Measurements from ENCODE around the gene OR10H5. TPM values are rescaled to one million over a fixed set of nuclear protein-coding genes. Genes with fewer than 3 reads are reported as not detected.
"Not testable (repeated sequence)": the region's sequence is repeated elsewhere in the genome, so short reads cannot be mapped to it uniquely, and the experiment has no call there.

Gene OR10H5
- total and polyA plus RNA-seq, 2 experiments from 2014 or later, result not detected

DNA sequence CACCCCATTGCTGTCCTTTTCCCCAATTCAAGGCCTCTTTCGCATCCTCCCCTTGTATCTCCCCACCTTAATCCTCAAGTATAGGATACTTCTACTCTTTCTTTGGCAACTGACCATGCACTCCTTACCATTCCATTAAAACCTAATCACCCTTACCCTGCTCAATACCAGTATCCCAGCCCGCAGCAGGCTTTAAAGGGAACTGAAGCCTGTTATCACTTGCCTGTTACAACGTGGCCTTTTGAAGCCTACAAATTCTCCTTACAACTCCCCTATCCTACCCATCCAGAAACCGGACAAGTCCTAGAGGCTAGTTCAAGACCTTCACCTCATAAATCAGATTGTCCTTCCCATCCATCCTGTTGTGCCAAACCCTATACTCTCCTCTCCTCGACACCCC, 44.2 kb downstream of the OR10H5 start:
- ATAC-seq (no peak), DNase-seq (ENCODE audit: low spot score) (no peak)
- TF ChIP-seq REST (IDR thresholded peaks at IDR 0.05; ENCODE audit: unreplicated experiment) (no peak), ZNF462 (CRISPR knock-in tag; IDR thresholded peaks at IDR 0.05) (no peak), NANOG (IDR thresholded peaks at IDR 0.05; ENCODE audit: borderline replicate concordance) (no peak), CREB1 (CRISPR knock-in tag; IDR thresholded peaks at IDR 0.05; ENCODE audit: low read depth) (no peak), ZNF114 (CRISPR knock-in tag; IDR thresholded peaks at IDR 0.05) (no peak), CTCF (conservative IDR thresholded peaks at IDR 0.05; ENCODE audit: low read depth in 2 of 2) (no peak), EZH2phosphoT487 (IDR thresholded peaks at IDR 0.05; ENCODE audit: unreplicated experiment) (no peak), ZNF331 (CRISPR knock-in tag; IDR thresholded peaks at IDR 0.05; ENCODE audit: low read depth) (no peak)
- Mint-ChIP-seq H3K9me3 (no peaks in the 10 kb centered on the region; the same call in none of the 3 replicates), H3K27me3 (ENCODE audit: insufficient read depth, low read depth, poor library complexity) (peaks cover 4% of the 10 kb centered on the region), H3K4me3 (no peak overlapping the region), H3K36me3 (ENCODE audit: low read depth) (peaks cover 34% of the 10 kb centered on the region), H3K27ac (no peak overlapping the region), H3K4me1 (no peaks in the 10 kb centered on the region)
- Histone ChIP-seq H3K27me3 (ENCODE audit: insufficient read depth) (no peaks in the 10 kb centered on the region), H3K36me3 (ENCODE audit: insufficient read depth) (no peaks in the 10 kb centered on the region; the same call in 1 of the 2 replicates), H3K4me3 (no peak overlapping the region), H3K4me2 (no peak overlapping the region), H3K79me2 (replicated peaks; ENCODE audit: insufficient read depth) (no peaks in the 10 kb centered on the region), H3K4me1 (ENCODE audit: insufficient read depth) (no peaks in the 10 kb centered on the region), H3K27ac (ENCODE audit: low read depth) (no peak overlapping the region), H4K20me1 (replicated peaks; ENCODE audit: insufficient read depth) (no peaks in the 10 kb centered on the region), H3K9me2 (ENCODE audit: insufficient read depth) (no peaks in the 10 kb centered on the region), H2AFZ (no peak overlapping the region), H3F3A (replicated peaks; ENCODE audit: low read depth) (no peaks in the 10 kb centered on the region)

DNA sequence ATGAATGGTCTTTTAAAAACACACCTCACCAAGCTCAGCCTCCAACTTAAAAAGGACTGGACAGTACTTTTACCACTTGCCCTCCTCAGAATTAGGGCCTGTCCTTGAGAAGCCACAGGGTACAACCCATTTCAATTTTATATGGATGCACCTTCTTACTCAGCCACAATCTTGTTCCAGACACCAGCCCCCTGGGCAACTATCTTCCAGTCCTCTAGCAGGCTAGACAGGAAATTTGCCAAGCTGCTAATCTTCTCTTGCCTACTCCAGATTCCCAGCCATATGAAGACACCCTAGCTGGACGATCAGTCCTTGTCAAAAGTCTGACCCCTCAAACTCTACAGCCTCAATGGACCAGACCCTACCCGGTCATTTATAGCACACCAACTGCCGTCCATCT, 46.8 kb downstream of the OR10H5 start:
- not testable (repeated sequence) for H3F3A ChIP-seq (replicated peaks; ENCODE audit: low read depth); H3K27ac ChIP-seq (ENCODE audit: low read depth); H3K9me2 ChIP-seq (ENCODE audit: insufficient read depth); DNase-seq (ENCODE audit: low spot score); H2AFZ ChIP-seq; H3K4me1 ChIP-seq (ENCODE audit: insufficient read depth); H3K4me3 Mint-ChIP-seq; H4K20me1 ChIP-seq (replicated peaks; ENCODE audit: insufficient read depth); H3K4me2 ChIP-seq; ATAC-seq; H3K27me3 ChIP-seq (ENCODE audit: insufficient read depth); H3K4me1 Mint-ChIP-seq; H3K79me2 ChIP-seq (replicated peaks; ENCODE audit: insufficient read depth); H3K27ac Mint-ChIP-seq; H3K36me3 ChIP-seq (ENCODE audit: insufficient read depth); H3K27me3 Mint-ChIP-seq (ENCODE audit: insufficient read depth, low read depth, poor library complexity); H3K4me3 ChIP-seq
- peaks cover 27% of the 10 kb centered on the region for H3K36me3 Mint-ChIP-seq (ENCODE audit: low read depth)
- peaks cover 22% of the 10 kb centered on the region for H3K9me3 Mint-ChIP-seq

Data from GM23338 (cell line).